HG03175 (cell line): ENCODE data around the gene MUC22.

Experiments
- ATAC-seq: cut with Tn5 transposase; IDR thresholded peaks from one replicate; pipeline ENCODE4 v1.9.1; 2021; ENCODE audit warnings: mild to moderate bottlenecking, moderate library complexity; ENCODE audit not compliant: unreplicated experiment

MUC22 gene

GRCh38 chr6:31075528-31075927 is 65.3 kb downstream of the MUC22 start:
- ATAC-seq: no peak

GRCh38 chr6:31076611-31077010 is 66.3 kb downstream of the MUC22 start:
- ATAC-seq: no peak

GRCh38 chr6:31079656-31080261 is 69.5 kb downstream of the MUC22 start:
- ATAC-seq: no peak

GRCh38 chr6:31081872-31082271 is 71.6 kb downstream of the MUC22 start:
- no peak for ATAC-seq

GRCh38 chr6:31083742-31084354 is 73.6 kb downstream of the MUC22 start:
- ATAC-seq: no peak
